Activated CD4-positive, alpha-beta T cell treated with anti-CD3 and anti-CD28 coated beads for 4 hours (primary cell): ENCODE data around the gene SCAMP1.
"Not testable (repeated sequence)": the region's sequence is repeated elsewhere in the genome, so short reads cannot be mapped to it uniquely, and the experiment has no call there.

ENCODE experiments used
- DNase-seq, 2 donors: peaks; one replicate each; pipeline ENCODE4 v3.0.0-alpha.2; 2020

SCAMP1 gene

DNA sequence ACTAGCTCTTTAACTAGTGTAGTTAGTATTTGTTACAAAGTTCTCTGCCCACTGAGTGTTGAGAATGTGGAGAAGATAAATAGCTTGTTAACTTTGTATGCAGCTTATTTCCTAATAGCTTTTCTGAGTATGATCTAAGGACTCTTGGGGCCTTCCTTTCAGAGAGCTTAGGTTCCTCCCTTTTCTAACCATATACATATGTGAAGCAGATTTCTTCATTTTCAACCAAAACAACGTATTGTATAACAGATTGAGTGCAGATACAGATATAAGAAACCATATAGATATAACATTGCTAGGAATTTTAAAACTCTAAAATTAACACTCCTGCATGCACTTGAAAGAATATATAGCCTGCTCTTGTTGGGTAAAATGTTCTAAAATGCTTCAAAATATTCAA, 70.4 kb downstream of the SCAMP1 start:
- no peak for DNase-seq

DNA sequence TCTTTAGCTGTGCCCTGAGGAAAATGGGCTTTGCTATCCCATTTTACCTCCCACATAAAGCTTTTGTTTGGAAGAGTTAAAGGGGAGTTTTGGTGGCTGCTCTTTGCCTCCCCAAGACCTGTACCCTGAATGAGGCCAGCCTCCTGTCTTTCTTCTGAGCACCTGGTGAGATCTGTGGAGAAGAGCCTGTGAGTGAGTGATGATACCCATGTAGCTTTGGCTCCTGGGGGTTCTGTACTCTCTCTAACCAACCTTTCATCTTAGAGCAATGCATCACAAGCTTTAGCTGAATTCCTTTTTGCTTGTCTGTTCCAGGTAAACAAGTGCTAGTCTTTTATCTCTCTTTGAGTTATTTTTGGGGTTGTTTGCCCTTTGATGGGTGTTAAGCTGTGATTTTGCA, 73.6 kb downstream of the SCAMP1 start:
- no peak for DNase-seq

DNA sequence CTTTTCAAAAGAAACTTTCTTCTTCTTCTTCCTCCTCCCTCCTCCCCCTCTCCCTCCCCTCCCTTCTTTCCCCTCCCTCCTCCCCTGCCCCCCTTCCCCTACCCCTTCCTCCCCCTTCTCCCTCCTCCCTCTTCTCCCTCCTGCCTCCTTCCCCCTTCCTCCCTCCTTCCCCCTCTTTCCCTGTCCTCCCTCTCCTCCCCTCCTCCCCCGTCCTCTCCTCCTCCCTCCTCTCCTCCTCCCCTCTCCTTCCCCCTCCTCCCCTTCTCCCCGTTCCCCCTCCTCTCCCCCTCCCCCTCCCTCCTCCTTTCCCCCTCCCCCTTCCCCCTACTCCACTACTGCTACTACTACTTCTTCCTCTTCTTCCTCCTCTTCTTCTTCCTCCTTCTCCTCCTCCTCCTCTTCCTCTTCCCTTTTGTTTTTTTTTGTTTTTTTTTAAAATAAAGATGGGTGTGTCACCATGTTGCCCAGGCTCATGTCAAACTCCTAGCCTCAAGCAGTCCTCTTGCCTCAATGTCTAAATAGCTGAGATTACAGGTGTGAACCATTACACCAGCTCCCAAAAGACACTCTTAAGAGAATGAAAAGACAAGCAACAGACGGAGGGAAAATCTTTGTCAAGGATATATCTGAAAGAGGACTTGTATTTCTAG, 87.5 kb downstream of the SCAMP1 start:
- DNase-seq = no peak

GRCh38 chr5:78449103-78449502, 88.7 kb downstream of the SCAMP1 start:
- DNase-seq = no peak

GRCh38 chr5:78457507-78457906, 97.1 kb downstream of the SCAMP1 start:
- not testable (repeated sequence) for DNase-seq

GRCh38 chr5:78458843-78459242, 98.4 kb downstream of the SCAMP1 start:
- no peak for DNase-seq

- DNase-seq = no peak
Observed at GRCh38 chr5:78467140-78467539, 106.7 kb downstream of the SCAMP1 start.

DNA sequence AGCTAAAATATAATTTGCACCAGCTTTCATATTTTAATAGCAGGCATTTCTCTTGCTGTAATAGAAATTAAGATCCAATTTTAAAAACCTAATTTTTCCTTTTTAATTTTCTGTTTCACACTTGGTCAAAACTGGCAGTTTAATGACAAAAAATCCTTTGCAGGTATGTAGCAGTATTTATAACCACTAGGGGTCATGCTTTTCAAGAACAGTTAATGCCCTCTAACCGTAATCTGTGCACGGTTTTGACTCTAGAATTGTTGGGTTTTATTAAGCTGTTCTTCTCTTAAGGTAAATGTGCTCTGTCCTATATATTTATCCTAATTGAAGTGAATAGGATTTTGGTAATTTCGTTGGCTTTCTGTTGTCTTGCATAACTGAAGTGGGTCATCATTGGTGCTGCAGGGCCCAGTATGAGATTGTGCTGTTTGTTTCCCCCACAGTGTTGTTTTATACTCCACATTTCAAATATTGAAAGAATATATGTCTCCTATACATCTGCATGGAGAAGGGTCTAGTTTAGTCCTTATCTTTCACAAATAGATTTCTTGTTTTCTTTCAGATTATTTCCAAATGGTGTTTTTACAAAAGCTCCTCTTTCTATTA, 107.4 kb downstream of the SCAMP1 start:
- no peak for DNase-seq

- no peak for DNase-seq
Observed at GRCh38 chr5:78471896-78472295, 111.5 kb downstream of the SCAMP1 start.

DNA sequence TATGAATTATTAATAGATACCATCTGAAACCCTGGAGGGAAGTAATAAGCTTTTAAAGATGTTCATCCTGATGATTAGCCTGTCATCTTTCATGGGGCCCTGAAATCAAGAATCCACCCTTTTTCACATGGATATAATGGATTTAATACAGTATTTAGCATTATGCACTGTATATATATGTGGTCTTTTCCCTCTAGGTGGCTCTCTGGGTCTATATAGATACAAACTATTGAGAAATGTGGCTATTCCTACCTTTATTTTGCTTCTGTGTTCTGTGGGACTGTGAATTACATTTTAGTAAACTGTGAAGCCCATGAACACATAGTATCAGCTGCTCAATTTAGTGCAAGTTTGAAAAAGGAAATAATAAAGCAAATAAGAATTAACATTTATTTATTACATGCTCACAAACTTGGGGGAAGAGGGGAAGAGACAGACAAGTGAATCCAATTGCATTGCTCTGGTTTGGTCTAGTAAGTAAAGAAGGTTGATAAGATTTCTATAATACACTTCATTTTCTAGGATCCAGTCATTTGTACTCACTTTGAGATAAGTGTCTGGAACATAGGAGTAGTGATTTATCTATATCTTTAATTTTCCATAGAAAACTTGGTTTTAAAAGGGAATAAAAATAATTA, 112.2 kb downstream of the SCAMP1 start:
- DNase-seq = no peak

DNA sequence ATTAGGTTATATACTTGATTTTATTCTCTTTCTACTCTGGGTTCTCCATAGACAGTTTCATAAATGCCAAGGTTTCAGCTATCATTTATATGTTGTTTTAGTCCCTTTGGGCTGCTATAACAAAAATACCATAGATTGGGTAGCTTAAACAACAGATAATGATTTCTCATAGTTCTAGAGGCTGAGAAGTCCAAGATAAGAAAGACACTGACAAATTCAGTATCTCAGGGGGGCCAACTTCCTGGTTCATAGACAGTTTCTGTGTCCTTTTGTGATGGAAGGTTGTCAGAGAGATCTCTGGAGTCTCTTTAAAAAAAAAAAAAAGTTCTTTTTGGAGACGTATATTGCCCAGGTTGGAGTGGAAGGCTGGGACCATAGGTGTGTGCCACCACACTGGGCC, 113.3 kb downstream of the SCAMP1 start:
- no peak for DNase-seq

GRCh38 chr5:78475370-78475769, 115.0 kb downstream of the SCAMP1 start:
- DNase-seq = no peak

- no peak for DNase-seq
Observed at GRCh38 chr5:78476795-78477194, 116.4 kb downstream of the SCAMP1 start.

DNA sequence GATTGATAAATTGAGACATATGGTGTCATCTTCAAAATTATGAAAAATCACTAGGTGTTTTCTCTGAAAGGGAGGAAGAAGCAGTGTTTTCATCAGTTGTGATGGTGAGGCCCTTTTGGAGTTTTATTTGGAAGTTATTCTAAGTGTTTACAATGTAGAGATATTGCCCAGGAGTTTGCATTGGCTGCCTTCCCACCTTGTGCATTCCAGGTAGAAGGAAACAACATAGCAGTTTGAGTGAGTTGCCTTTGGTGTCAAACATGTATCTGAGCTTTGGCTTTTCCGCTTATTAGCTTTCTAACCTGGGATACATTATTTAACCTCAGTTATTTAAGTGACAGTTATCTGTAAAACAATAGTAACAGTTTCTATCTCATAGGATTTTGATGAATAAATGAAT, 122.5 kb downstream of the SCAMP1 start:
- DNase-seq = no peak

GRCh38 chr5:78483809-78484521, 123.5 kb downstream of the SCAMP1 start:
- no peak for DNase-seq

GRCh38 chr5:78486218-78486617, 125.8 kb downstream of the SCAMP1 start:
- no peak for DNase-seq

- no peak for DNase-seq
Observed at GRCh38 chr5:78487846-78488245, 127.4 kb downstream of the SCAMP1 start.

DNA sequence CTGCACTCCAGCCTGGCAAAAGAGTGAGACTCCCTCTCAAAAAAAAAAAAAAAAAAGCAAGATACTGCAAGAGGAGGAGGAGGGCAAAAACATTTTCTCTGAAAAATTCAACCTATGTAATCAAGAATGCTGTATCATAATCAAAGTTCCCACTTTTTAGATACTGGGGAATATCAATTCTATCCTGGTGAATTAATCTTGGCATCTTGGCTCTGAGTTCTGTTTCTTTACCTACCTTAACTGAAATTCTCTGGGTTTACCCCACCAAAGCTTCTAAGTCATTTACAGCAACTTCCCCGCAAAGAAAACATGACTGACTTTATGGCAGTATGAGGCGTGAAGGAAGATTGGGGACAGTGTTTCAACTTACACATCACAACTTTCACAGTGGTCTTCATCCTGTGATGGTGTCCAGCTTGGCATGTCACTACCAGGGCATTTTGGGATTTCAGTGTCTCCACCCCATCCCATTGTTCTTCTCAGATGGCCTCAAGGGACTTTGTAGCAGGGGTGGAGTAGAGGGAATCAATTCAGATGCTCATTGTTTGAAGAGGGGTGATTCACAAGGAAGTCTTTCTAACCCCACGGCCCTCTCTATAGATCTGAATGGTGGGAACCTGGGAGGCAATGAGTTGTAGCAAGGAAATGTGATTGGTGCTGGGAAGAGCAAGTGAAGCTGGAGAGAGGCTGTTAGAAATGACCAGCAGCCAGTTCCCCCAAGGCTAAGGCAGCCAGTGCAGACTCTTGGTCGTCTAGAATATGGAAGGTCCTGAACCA, 130.5 kb downstream of the SCAMP1 start:
- DNase-seq = no peak

DNA sequence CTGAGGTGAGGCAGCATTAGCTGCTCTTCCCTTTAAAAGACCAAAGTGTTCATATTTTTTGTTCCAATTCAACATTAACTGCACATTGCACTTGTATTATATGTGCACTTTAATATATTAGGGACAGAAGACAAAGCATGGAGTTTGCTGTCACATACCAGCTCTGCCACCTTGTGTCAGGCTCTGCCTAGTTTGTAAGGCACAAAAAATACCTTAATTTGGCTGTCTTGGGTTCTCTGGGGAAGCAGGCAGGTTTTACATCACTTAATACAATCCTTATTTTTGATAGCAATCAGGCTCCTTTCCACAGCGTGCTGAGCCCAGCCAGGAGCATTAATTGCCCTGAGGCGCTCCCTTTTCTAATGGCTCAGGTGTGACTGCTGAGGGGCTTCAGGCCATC, 131.8 kb downstream of the SCAMP1 start:
- no peak for DNase-seq

GRCh38 chr5:78492650-78493049, 132.2 kb downstream of the SCAMP1 start:
- no peak for DNase-seq

DNA sequence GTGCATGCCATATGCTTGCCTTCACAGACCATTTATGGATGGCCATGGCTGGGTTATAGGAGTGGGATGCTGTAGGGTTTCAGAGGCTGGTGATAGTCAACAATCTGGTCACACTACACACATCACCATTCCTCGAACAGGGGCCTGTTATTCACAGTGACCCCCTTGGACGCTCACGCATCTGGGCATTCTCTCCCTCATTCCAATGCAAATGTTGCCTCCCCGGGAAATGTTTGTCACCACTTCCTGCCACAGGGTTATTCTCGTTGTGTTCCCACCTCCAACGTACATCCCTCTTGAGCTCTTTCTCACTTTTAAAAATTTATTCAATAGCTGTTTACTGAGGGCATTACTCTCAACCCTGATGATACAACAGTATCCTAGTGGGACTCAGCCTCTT, 135.4 kb downstream of the SCAMP1 start:
- no peak for DNase-seq

- no peak for DNase-seq
Observed at GRCh38 chr5:78496373-78496772, 136.0 kb downstream of the SCAMP1 start.
